ENCODE measurements around the gene TAF11L13.

TAF11L13 gene

GRCh38 chr5:17679597-17680203 lies 47.8 kb downstream of the TAF11L13 start:
- DNase-seq (ENCODE audit: low read depth) = peak; percentile 5

DNA sequence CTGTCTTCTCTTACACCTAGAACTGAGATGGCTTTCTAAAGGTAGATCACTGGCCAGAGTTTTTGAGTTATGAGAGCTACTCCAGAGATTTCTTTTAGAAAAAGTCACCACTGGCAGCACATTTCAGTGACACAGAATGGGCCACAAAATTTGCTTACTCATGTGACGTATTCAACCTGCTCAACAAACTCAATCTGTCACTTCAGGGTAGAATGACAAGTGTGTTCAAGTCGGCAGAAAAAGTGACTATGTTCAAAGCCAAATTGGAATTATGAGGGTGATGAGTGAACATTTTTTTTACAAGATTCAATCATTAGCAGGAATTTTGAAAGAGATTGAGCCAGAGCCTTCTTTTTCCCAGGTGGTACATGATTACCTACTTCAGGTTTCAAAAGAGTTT lies 48.8 kb downstream of the TAF11L13 start:
- no peak for DNase-seq (ENCODE audit: low read depth)
